Left ventricle myocardium superior (tissue), 1 donor: ENCODE results near the gene SPINK4. TPM values are rescaled to one million over a fixed set of nuclear protein-coding genes. Genes with fewer than 3 reads are reported as not detected.

Source experiments
- ATAC-seq: fragments of 200-7000 bp; cut with Tn5 transposase; one replicate; pipeline ENCODE4 v1.9.1; 2020; ENCODE audit warnings: mild to moderate bottlenecking, moderate library complexity
- DNase-seq: peaks from one replicate; pipeline ENCODE4 v3.0.0-alpha.2; 2020
- intact Hi-C: fragments of 100-400 bp; cut with micrococcal nuclease; formaldehyde crosslinking; loops from one replicate; pipeline ENCODE4 v1.11.0; 2022
- long read RNA-seq: library from polyadenylated mRNA; unstranded; transcript quantifications from one replicate; pipeline ENCODE4 v2.0.0, GENCODE V29; 2021
- total RNA-seq: library from RNA; stranded (reverse); fragmentation: NEBNext Ultra II Directional; extraction: Animal tissue kit (Norgen Biotek cat#: 25700); gene quantifications from one replicate; pipeline ENCODE4 v1.2.1, GENCODE V29; 2021
- donor health status: DM: no; HTN: yes; CAD: no; lungs with severe emphysema.

Gene SPINK4
- total RNA-seq, result not detected
- long read RNA-seq, result 0 reads

- DNase-seq (peak; percentile 54), ATAC-seq (peak; percentile 80)
- intact Hi-C loops, result no loop called here
Measured at GRCh38 chr9:33239921-33240320, at the start of gene SPINK4. TSS of gene SPINK4 (plus strand) at chr9:33240167. CDS start at chr9:33240209, 42 bp downstream.

DNA sequence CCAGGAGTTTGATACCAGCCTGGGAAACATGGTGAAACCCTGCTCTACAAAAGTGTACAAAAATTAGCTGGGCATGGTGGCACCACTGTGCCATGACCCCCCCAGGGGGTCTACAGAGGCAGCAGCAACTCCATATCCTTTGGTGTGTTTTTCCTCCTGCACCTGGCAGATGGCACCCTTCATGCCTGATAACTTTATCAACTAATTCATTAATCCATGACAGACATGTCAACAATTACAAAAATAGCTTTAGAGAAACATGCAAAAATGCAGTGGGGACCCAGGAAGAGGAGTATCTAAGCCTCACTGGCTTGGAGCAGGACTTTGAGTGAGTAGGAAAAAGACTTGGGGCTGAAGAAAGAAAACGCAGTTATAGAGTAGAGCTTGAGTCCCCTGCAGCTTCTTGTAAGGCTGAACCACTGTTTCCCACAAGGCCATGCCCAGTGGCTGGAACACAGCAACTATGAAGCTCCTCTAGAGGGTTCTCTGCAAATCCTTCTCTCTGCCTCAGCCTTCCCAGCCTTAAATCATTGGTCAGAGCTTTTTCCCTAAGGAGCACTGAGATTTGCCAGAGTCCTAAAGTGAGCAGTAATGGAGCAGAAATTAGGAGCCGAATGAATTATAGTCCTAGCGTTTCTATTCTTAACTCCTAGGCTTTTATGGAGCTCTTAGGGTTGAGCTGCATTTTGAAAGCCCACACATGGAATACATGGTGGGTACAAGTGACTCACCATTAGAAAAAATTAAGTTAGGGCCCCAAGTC is 47.3 kb upstream of the SPINK4 start:
- intact Hi-C loops, result no loop called here
- ATAC-seq, result no peak
- no peak for DNase-seq

GRCh38 chr9:33193818-33194217 is 46.1 kb upstream of the SPINK4 start:
- no peak for DNase-seq
- ATAC-seq, result no peak
- intact Hi-C loops, result no loop called here

DNA sequence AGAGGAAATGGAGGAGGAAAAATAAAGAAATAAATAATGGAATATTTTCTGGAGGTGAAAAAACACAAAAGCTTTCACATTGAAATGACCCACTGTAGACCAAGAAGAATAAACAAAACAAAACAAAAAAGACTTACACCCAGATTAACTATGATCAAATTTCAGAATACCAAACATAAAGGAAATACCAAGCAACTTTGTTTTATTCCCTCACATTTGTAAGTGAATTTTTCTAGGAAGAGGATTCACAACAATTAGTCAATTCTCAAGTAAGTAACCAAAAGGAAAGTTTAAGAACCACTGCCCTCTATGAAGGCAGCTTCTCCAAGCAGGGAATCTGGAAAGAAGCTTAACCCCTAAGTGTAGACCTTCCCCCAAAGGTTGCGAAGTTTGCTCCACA is 43.2 kb upstream of the SPINK4 start:
- ATAC-seq, result no peak
- DNase-seq, result no peak
- intact Hi-C loops, result no loop called here

- intact Hi-C loops, result no loop called here
- ATAC-seq (peak; percentile 88), DNase-seq (peak; percentile 44)
Measured at GRCh38 chr9:33197279-33198152, 42.5 kb upstream of the SPINK4 start.

DNA sequence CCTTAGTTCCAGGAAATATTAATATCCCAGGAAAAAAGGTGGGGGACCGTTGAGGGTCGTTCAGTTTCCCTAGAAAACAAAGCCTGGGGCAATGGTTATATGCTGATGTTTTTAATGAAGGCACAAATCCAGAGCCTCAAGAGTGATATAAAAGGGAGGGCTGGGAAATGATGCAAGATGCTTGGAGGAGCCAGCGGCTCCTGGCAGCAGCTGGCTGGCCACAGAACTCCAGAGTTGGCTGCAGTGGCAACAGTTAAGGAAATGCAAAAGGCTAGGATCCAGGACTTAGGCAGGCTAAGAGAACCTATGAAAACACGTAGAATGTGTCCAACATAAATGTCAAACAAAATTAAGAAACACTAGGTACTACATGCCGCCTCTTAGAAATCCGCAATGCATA is 41.8 kb upstream of the SPINK4 start:
- peak; percentile 77 for DNase-seq
- intact Hi-C loops, result no loop called here
- peak; percentile 83 for ATAC-seq

- DNase-seq (no peak), ATAC-seq (peak; percentile 1)
- intact Hi-C loops, result no loop called here
Measured at GRCh38 chr9:33202018-33202417, 37.9 kb upstream of the SPINK4 start.

DNA sequence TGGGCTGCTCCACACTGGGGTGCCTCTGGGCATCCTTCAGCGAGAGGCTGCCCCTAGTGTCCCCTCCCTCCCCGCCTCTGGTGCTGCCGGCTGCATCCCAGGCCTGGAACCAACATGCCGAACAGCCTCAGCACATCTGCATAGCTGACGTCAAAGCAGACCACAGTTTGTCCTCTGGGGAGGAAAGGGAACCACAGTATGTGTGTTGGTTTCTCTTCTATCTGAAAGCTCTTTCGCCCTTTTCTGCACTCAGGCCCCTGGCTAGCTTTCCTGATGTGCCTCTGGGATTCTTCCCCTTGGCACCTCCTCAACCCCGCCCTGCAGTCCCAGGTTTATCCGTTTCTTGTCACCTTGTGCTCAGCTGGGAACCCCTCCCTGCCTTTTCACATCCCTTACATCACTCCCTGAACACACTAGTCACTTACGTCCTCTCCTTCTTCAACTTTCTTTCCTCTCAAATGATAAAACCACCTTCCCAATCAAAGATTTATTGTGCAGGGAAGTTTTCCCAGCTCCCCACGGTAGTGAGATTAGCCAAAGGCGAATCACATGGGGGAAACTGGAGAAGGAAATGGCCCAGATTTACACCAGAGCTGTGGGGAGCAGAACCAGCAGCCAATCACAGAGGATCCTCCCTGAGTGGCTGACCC is 37.3 kb upstream of the SPINK4 start:
- ATAC-seq, result peak; percentile 83
- intact Hi-C loops, result no loop called here

GRCh38 chr9:33209394-33209793 is 30.6 kb upstream of the SPINK4 start:
- intact Hi-C loops, result no loop called here
- no peak for DNase-seq
- ATAC-seq, result no peak

More for the DNA sequence above, 37.3 kb upstream of the SPINK4 start:
- DNase-seq, result peak; percentile 77

GRCh38 chr9:33210006-33210715 is 29.8 kb upstream of the SPINK4 start:
- DNase-seq, result no peak
- peak; percentile 58 for ATAC-seq
- intact Hi-C loops, result no loop called here

GRCh38 chr9:33211695-33212393 is 28.1 kb upstream of the SPINK4 start:
- DNase-seq, result no peak
- intact Hi-C loops, result no loop called here
- peak; percentile 27 for ATAC-seq

DNA sequence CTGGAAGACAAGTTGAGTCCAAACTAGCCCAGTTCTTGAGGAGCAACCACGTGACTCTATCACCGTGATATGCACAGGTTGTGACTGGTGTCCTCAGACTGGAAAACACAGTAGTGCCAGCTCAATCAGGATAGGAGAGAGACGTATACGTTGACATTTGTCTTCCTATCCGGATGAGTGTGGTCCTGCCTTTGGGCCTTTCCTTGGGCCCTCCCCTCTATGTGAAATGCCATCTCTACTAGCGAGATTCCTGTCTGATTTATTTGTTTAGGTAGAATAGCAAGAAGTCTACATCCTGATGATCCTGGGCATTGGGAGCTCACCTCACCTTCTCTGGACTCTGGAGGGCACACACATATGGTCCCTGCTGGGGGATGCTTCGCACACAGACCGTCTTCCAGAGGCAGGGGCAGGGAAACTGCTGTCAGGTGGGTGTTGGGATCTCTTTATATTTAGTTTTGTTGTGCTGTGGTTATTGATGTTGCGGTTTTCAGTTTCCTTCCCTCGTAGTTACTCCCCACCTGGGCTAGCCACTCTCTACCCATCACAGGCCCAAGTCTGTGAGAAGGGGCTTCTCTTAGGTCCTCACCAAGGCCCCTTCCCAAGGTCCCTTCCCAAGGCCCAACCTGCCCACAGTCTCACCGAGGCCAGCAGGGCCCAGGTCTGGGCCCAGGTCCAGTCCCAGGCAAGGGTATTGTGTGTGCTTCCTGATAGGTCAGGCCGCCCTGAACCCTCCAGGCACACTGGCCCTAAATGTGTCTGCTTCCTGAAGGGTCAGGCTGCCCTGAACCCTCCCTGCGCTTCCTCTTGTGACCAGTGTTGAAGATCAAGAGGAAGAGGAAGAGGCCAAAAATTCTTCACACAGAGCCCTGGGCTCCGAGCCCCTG is 19.0 kb upstream of the SPINK4 start:
- ATAC-seq, result peak; percentile 62
- intact Hi-C loops, result loop anchor here (10.0 kb wide), 1 partner anchor 46 kb away; no protein-coding TSS in a partner anchor
- DNase-seq, result peak; percentile 38

GRCh38 chr9:33221568-33221884 is 18.4 kb upstream of the SPINK4 start:
- intact Hi-C loops, result loop anchor here (10.0 kb wide), 1 partner anchor 47 kb away; no protein-coding TSS in a partner anchor
- DNase-seq, result no peak
- no peak for ATAC-seq

- intact Hi-C loops, result loop anchor here (10.0 kb wide), 1 partner anchor 47 kb away; no protein-coding TSS in a partner anchor
- no peak for ATAC-seq
- no peak for DNase-seq
Measured at GRCh38 chr9:33222031-33222430, 17.9 kb upstream of the SPINK4 start.

DNA sequence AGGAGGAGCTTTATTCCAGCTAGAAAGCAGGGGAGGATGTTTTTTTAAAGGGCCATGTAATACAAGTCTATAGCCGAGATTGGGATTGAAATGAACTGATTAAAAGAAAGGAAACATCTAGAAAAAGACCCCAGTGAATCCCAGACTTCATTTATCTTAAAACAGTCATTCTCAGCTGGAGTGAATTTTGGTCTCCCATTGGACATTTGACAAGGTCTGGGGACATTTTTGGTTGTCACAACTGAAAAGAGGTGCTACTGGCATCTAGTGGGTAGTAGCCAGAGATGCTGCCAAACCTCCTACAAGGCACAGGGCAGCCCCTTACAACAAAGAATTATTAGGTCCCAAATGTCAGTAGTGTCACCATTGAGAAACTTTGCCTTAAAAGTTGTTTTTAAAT is 16.3 kb upstream of the SPINK4 start:
- no peak for DNase-seq
- no peak for ATAC-seq
- intact Hi-C loops, result loop anchor here (10.0 kb wide), 1 partner anchor 49 kb away; no protein-coding TSS in a partner anchor

DNA sequence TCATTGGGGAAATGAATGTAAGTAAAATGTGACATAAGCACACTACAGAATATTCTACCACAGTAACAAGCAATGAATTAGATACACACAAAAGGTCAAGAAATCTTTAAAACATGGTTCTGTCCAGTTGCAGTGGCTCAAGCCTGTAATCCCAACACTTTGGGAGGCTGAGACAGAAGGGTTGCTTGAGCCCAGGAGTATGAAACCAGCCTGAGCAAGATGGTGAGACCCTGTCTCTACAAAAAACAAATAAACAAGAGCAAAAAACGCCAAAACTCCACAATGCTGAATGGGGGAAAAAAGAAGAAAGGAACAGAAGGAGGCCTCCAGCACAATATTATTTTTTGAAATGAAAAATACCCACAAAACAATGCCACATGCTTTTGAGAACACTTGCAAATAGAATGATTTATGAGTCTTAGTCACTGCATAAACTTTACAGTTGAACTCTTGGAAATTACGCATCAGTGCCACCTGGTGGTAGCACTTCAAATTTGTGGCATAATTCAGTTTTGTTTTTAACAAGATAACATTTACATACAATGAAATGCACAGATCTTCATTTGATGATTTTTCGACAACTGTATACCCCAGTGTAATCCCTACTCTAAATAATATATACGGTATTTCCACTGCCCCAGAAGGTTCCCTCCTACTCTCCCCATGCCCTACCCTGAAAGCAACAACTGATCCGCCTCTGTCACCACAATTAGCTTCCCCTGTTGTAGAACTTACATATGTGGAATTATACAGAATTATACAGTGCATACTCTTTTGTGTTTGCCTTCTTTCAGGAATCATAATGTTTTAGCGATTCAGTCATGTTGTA is 14.4 kb upstream of the SPINK4 start:
- ATAC-seq, result peak; percentile 52
- DNase-seq, result no peak
- intact Hi-C loops, result loop anchor here (1.0 to 10.0 kb wide), 2 partner anchors 51 to 144 kb away; no protein-coding TSS in a partner anchor

GRCh38 chr9:33227008-33227398 is 13.0 kb upstream of the SPINK4 start:
- intact Hi-C loops, result loop anchor here (10.0 kb wide), 1 partner anchor 52 kb away; no protein-coding TSS in a partner anchor
- ATAC-seq, result peak; percentile 61
- peak; percentile 69 for DNase-seq
